HG02884 (cell line): ENCODE data around the gene FRMD4A.
"Not testable (repeated sequence)": the region's sequence is repeated elsewhere in the genome, so short reads cannot be mapped to it uniquely, and the experiment has no call there.

Experiments used
- ATAC-seq: cut with Tn5 transposase; IDR thresholded peaks from one replicate; pipeline ENCODE4 v1.9.1; 2021; ENCODE audit warnings: mild to moderate bottlenecking, moderate library complexity; ENCODE audit not compliant: unreplicated experiment

The FRMD4A gene

DNA sequence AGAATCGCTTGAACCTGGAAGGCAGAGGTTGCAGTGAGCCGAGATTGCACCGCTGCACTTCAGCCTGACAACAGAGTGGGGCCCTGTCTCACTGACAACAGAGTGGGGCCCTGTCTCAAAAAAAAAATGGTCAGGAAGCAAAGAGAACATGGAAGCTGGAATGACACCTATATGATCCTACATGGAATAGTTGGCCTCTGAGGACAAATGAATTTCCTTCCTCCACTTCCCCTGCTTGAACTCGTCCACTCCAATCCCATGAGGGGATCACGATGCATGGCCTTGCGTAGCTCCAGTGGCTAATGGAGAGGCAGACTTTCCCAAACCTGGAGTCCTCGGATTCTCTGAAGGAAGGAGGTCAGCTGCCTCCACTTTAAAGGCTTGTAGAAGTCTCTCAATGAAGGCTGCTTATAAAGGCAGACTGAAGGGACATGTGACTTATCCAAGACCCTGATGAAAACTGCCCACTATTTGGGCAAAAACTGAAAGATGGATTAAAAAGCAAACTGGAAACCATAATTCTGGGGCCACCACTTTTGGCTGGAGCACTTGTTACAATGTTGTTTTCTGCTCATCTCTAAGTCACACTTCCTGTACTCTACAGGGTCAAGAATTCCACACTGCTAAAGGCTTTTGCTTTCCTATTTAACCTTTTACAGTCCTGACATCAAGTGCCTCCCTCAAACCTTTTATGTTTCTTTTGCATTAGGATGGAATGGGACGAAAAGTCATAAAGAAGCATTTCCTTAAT lies 529.4 kb downstream of the FRMD4A start:
- no peak for ATAC-seq

DNA sequence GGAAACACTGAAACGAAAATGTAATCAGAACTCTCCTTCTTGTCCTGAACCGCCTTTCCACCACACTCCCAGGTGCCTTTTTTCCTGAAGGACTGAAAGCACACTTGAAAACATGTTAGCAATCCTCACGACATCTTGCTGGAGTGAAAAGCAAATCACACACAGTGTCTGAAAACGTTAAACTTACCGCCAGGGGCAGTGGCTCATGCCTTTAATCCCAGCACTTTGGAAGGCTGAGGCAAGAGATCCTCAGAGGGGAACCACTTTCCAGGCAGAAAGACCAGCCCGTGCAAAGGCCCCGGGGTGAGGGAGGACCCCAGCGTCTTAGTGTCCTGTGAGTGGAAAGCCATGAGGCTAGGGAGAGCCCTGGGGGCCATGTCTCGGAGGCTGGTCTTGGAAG lies 533.6 kb downstream of the FRMD4A start:
- no peak for ATAC-seq

DNA sequence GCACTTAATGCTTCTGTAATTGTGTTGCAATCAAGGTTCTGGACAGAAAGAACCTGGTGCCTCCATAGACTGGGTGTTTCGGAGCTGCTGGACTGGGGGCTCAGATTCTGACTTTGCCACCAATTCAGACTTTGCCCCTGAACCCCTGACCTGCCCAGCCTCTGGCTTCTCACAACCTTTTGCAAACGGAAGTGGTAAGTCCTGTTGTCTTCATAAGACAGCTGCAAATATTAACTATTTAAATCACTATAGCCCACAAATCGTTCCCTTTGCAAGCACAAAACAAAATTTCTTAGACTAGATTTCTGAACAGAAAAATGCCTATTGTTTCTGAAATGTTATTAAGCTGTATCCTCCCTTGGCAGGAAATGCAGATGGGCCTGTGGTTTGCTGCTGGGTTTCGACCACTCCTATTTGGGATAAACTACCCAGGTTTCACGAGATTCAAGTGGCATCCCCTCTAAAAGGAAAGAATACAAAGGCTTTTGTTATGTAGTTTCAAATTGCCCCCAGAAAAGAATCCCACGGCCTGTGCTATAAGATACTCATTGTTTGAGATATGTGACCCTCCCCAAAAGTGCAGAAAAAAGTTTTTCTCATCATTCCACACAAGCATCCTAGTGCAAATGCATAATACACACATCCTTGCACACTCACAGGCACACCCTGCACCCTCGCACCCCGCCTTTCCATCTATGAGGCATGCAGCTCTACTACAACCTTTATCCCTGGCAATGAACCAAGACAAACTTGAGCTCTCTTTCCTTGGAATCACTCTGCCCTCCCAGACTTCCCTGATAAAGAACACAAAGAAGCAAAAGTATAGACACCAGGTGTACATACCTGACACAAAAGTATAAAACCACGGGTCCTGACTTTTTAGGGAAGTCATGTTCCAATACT lies 534.8 kb downstream of the FRMD4A start:
- ATAC-seq, result no peak

DNA sequence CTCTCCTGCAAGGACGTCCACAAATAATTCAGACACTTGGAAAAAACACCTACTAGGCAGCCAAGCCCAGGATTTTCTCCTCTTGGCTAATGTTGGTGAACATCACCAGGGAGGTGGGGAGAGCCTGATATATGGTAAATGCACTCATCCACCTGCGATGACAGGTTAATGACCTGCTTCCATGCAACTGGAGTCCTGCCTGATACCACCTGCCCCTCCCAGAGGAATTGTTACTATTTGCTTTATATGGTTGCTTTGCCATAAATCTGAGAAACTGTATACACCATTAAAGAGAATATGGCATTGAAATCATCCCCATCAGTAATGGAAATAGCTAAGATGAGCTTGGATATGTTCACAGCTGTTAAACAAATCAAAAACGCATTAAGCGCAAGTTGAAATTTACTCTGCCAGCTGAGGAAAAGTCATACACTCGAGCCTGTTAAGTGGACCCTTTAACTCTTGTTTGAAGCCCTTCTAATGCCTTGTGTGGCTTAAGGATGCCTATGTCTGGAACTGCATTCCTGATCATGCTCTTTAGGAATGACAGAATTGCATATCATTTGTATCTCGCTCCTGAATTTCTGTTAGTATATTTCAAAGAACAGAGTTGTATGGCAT lies 535.6 kb downstream of the FRMD4A start:
- no peak for ATAC-seq

DNA sequence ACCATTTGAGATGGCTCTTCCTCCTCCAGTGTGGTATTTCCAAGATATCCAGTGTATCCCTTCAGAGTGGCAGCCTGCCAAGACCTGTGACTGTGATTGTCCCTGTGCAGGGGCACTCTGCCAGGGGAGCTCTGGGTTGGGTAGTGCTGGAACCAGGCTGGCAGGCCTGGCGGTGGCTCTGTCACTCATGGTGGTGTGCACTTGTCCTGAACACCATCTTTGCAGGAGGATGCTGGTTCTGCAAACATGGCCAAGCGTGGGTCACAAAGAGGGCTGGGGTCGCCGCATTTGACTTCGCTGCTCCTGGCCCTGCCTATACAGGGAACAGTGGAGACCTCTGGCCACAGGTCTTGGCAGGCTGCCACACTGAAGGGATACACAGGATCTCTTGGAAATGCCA lies 538.7 kb downstream of the FRMD4A start:
- no peak for ATAC-seq

DNA sequence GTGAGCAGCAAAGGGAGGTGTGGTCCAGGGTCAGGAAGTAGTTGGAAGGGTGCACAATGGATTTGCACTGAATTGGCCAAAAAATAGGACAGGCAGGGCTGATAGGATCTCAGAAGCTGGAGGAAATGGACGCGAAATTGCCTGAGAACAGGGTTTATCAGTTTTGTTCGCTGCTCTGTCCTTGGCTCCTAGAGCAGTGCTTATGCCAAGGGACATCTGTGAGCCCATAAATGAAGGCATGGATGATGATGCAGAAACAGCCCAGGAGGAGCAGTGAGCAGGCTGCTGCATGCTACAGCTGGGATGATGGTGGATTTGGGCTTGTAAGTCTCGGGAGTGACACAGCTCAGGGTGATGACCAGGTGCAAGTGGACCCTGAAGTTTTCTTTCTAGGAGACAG lies 539.2 kb downstream of the FRMD4A start:
- no peak for ATAC-seq

DNA sequence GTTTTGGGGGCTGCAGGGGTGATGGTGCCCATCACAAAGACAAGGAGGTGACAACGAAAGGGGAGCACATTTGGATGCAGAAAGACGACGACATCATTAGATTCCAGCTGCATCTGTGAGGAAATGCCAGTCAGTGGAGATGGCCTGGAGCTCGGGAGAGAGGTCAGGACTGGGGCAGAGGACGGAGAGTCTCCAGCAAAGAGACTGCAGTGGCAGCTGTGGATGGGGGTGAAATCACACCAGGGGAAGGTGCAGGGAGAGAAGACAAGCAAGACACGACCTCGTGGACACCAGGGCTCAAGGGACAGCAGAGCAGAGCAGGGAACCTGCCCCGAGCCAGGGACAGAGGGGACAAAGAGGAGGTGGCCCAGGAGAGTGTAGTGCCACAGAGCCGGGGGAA lies 540.5 kb downstream of the FRMD4A start:
- no peak for ATAC-seq

DNA sequence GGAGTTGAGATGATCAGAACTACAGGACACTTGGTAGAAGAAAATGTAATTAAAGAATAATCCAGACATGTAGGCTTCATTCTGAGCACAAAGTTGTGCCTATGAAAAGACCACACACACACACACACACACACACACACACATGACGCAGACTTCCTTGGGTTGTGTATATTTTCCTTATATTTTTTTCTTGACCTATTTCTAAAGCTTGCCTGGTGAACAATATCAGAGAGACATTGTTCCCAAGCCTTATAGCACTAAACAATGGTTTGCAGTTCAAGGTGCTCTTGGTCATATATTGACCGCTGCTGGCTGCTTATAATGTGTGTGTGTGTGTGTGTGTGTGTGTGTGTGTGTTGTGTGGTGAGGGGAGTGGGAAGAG lies 541.3 kb downstream of the FRMD4A start:
- no peak for ATAC-seq

DNA sequence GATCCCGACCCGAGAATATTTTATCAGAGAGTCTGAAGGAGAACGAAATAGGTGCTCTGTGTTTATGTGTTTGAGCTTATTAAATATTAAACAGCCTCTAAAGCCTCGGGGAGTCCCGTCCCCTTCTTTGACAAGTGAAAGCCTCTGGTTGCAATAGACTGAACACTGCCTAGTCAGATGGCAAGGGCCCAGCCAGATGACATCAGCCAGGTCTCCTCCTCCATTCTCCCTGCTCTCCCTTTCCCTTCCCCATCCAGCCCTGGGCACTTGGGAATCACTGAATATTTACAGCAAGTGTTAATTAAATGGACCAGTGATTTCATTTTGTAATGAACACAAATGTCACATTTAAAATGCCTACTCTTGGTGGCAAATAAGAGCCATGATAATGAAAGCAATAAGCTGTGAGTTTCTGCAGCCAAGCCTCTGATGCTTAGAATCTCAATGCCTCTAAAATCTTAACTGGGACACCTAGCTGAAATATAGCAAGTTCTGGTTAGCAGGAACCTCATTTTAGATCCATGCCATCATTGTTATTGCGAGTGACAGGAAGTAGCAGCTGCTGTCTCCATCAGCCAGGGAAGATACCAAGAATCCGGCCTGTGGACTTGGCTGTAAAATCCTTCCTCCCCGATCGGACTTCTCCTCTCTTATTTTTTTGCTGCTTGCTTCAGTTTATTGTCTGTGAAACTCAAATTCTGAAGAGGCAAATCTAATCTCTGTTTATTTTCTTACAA lies 541.8 kb downstream of the FRMD4A start:
- no peak for ATAC-seq

DNA sequence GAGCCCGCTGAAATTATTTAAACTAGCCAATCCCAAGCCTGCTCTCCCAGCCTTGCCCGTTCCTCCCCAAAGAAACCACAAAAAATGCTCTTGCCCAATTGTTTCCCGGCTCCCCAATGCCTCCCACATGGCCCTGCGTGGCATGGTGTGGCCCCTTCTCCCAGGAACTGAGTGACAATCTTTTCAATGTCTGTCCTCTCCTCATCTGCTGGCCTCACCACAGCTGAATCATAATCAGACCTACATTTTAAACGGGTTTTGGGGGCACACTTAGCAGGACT lies 542.5 kb downstream of the FRMD4A start:
- ATAC-seq, result no peak

DNA sequence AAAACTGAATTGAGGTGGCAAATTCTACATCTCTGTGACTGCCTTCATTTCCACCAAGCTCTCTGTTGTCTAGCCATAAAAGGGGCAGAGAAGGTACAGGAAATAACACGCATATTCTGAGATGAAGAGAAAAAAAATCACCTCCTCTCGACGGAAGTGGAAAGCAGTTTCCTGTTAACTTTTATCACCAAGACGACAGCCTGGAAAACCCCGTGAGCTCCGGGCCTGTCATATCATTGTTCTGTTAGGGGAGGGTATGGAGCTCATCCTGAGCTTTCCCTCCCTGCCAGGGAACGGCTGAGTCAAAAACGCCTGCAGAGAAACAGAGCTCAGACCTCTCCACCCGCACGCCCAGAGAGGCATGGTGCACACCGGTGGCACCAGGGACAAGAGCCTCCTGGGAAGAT lies 543.7 kb downstream of the FRMD4A start:
- ATAC-seq, result peak; percentile 76

DNA sequence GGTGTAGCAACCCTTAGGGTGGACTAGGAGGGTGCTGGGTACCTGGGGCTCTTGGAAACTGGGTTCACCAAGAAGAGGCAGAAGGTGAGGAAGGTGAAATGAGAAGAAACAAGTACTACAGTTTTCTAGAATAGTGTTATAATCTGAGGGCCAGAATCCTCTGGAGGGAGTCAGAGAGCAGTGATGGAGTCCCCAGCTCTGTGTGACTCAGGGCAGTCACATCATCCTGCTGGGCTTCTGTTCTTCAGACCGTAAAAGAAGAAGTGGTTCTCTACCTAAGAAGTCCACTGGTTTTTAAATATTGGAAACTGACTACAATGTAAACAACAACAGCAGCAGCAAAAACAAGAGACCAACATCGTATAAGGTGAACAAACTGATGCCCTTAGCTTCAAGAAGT lies 546.7 kb downstream of the FRMD4A start:
- no peak for ATAC-seq

DNA sequence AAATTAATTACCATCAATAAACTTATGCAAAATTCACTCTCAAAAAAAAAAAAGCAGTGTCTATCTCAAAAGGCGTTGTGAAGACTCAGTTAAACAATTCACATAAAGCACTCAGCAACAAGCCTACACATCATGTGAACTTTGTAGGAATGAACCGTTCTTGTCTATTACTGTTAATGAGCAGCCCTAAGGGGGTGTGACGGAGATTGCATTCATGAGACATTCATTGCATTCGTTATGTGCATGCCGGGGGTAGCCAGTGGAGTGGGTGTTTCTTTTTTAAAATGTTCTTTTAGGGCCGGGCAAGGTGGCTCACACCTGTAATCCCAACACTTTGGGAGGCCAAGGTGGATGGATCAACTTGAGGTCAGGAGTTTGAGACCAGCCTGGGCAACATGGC lies 551.0 kb downstream of the FRMD4A start:
- no peak for ATAC-seq

DNA sequence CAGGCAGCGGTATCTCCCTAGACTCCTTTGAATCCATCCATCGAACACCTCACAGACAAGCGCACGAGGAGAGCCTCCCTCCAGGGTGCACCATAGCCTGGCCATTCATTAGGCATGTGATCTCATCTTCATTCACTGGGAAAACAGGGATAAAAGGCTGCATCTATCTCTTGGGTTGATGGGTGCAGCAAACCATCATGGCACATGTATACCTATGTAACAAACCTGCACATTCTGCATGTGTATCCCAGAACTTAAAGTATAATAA lies 552.1 kb downstream of the FRMD4A start:
- ATAC-seq, result not testable (repeated sequence)

DNA sequence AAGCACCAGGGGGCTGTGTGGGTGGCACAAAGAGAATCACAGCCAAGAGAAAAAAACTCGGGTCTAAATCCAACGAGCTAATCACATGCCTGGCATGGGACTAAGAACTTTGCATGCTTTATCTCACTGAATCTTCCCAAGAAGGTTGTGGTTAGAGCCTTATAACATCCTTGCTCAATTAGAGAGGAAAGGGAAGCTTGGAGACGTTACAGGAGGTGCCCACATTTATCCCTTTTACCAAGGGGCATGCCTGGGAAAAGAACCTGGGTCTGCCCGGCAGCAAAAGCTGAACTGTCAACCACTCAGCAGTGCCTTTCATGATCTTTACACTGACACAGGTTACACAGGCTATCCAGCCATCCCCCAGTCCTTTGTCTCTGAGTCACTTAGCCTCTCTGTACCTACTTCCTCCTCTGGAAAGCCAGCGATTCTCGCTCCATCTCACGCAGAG lies 553.8 kb downstream of the FRMD4A start:
- ATAC-seq, result peak; percentile 66

DNA sequence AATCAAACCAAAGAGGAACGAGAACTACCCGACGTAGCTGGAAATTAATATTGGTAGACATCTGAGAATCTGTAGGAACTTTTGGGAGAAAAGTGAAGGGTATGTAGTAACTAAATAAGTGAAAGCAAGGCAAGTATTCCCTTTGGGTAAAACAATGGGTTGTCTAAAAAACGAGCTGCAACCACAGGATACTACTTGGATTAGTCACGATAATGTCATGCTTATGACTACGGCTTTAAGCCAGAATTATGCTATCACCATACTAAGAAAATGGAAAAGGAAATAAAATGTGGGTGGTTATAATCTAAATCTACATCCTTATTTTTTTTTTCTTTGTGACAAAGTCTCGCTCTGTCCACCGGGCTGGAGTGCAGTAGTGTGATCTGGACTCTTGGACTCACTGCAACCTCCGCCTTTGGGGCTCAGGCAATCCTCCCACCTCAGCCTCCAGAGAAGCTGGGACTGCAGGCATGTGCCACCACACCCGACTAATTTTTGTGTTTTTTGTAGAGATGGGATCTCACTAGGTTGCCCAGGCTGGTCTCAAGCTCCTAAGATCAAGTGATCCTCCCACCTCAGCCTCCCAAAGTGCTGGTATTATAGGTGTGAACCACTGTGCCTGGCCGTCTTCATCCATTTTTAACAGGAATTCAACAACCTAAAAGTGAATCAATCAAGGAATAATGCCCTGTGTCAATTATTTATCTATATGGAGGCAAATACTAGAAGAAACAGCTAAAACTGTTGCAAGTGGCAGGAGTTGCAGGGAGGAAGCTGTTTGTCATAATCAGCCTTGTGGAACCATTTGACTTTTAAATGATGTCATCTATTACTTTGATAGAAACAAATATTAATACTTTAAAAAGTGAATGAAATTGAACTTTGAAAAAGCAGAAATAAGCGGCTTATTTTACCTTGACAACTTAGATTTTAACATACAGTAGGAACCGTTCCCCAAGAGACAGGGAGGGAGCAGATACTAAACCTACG lies 554.6 kb downstream of the FRMD4A start:
- no peak for ATAC-seq

DNA sequence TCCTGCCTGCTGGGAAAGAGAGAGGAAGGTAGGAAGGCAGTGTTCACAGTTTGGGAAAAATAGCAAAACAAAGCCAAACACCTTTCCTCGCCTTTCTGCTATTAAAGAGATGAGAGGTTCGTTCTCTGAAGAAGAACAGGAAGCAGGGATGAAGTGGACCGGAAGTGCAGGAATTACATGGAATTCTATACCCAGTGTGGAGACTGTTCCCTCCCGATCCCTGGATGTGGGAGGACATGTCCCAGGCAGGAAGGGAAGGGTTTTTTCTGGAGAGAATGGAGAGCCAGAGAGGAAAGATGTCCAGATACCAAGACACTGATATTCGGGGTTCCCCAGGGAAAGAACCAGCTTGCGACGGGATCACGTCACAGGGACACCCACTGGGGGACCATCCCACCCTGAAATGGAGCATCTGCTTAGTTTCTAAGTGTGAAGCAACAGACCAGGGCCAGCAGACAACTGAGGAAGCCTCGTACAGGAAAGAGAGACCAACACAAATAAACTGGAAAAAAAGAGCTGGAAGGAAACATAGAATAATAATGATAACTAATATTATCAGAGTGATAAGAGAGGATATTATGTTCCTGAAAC lies 556.3 kb downstream of the FRMD4A start:
- no peak for ATAC-seq

DNA sequence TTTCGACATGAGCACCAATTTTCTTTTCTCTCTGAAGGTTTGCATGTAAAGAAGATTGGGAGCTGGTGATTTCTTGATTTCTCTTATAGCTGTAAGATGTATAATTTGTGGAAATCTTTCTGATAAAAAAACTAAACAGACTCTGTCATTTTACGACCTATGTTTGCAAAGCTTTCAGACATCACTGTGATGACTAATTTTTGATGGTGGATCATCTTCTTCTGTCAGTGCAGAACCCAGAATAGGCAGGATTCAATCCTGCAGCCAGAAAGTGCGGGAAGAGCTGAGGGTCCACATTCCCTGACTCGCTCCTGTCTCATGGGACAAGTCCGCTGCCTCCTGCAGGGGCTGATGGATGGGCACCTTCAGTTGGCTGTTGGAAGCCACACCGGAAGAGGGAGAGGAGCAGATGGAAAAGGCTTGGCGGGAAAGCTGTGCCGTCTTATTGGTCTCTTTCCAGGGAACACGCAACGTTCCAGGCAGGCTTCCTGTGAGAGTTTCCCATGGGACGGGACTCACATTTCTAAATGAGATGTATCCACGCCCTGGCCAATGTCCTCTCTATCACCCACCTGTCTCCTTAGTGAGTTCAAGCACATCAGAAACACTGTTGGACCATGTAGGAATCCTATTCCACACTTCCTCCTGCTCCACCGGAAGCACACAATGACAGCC lies 557.1 kb downstream of the FRMD4A start:
- ATAC-seq, result no peak

DNA sequence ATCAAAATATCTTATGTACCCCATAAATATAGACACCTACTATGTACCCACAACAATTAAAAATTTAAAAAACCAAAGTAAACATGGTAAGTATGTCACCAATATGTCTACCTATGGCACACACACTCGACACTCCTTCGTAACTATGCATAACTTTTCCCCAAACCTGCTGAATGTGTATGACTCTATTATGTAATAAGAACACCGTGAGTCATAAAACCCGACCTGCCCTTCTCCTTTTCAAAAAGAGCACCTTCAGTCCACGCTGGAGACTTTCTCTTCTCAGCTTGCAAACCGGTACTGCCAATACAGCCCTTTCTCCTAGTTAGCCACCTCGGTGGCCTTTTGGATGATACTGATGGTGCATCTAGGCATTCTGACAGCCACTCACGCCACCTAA lies 557.7 kb downstream of the FRMD4A start:
- no peak for ATAC-seq
